ENCODE data around the gene CD86. TPM values are rescaled to one million over a fixed set of nuclear protein-coding genes. Genes with fewer than 3 reads are reported as not detected.

Gene CD86
- not detected for total RNA-seq (2021; ENCODE audit: unreplicated experiment)
- polyA plus RNA-seq (2012), result not detected in 2 replicates
- not detected for Bru-seq, nascent RNA
- not detected for BruChase-seq, experiment 1, labeled RNA remaining after a 6-hour chase
- percentile 0 among the genes with signal in this experiment for BruChase-seq, experiment 2, labeled RNA remaining after a 2-hour chase
- long read RNA-seq, result 0 reads

DNA sequence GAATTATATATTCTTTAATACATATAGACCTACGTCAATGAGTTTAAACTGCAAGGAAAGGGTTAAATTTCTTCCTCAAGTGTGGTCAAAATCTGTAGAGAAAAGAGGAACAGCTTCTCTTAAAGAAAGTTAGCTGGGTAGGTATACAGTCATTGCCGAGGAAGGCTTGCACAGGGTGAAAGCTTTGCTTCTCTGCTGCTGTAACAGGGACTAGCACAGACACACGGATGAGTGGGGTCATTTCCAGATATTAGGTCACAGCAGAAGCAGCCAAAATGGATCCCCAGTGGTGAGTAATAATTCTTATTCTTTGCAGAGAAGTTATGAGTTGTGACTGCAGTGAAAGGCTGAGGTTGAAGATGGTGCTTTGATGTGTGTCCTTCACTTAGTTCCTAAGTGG lies at the start of gene CD86:
Gene CD86 (plus strand): TSS at position 148 of the 400 bp plus-strand sequence. CDS start 128 bp downstream, at position 276.
- TF ChIP-seq, protein P1, sequence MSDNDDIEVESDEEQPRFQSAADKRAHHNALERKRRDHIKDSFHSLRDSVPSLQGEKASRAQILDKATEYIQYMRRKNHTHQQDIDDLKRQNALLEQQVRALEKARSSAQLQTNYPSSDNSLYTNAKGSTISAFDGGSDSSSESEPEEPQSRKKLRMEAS (IDR thresholded peaks at IDR 0.05), result no peak
- TF ChIP-seq ZNF274 (IDR thresholded peaks at IDR 0.05; ENCODE audit: low read depth, low read length) (no peak), JUND (IDR thresholded peaks at IDR 0.05) (no peak), SIN3A (IDR thresholded peaks at IDR 0.05; ENCODE audit: low read depth) (no peak), RAD21 (IDR thresholded peaks at IDR 0.05; ENCODE audit: low read depth) (no peak), SRF (IDR thresholded peaks at IDR 0.05; ENCODE audit: low read depth) (no peak), ZFX (IDR thresholded peaks at IDR 0.05) (no peak), ELF1 (IDR thresholded peaks at IDR 0.05; ENCODE audit: borderline replicate concordance, low read depth) (no peak), POLR2AphosphoS5 (IDR thresholded peaks at IDR 0.05; ENCODE audit: low read depth, low read length) (no peak), EZH2 (IDR thresholded peaks at IDR 0.05) (no peak)
- Histone ChIP-seq H3K27me3 (ENCODE audit: insufficient read depth, low read length) (no peaks in the 10 kb centered on the region), H2AFZ (ENCODE audit: low read depth, low read length, poor library complexity, severe bottlenecking) (no peak within 1 kb of the TSS), H3K4me2 (ENCODE audit: low read length) (no peak within 1 kb of the TSS), H4K20me1 (ENCODE audit: insufficient read depth) (no peaks in the 10 kb centered on the region), H3K36me3 (ENCODE audit: control insufficient read depth in 1 of 2, insufficient read depth in 2 of 2, low read length in 2 of 2) (no peaks in the 10 kb centered on the region), H3K9me3 (ENCODE audit: control insufficient read depth in 1 of 2, insufficient read depth in 1 of 2, low read depth in 1 of 2, low read length in 2 of 2) (no peaks in the 10 kb centered on the region), H3K79me2 (ENCODE audit: insufficient read depth, low read length) (no peaks in the 10 kb centered on the region), H3K27ac (ENCODE audit: low read depth, low read length) (no peak within 1 kb of the TSS), H3K4me3 (replicated peaks in 1 of 2; ENCODE audit: low read depth in 1 of 2, low read length in 2 of 2) (no peak within 1 kb of the TSS), H3K9me2 (ENCODE audit: insufficient read depth) (no peaks in the 10 kb centered on the region), H3K4me1 (ENCODE audit: control insufficient read depth in 1 of 2, insufficient read depth in 2 of 2, low read length in 2 of 2) (no peaks in the 10 kb centered on the region), H3K9ac (ENCODE audit: low read length) (no peak within 1 kb of the TSS)
- CTCF ChIA-PET, result no interaction called here
- intact Hi-C loops (cut with micrococcal nuclease), result no loop called here
- RAD21 ChIA-PET (ENCODE audit: low non-redundant PET in 1 of 2, low total read pairs in 2 of 2, uncharacterized antibody in 2 of 2, unreplicated experiment in 2 of 2), result no interaction called here
- no TSS peak for BruUV-seq (replicated peaks)
- no peak for DNase-seq (ENCODE audit: low read depth, low spot score)
- no peak for ATAC-seq
- POLR2A ChIA-PET, result no interaction called here

- H3K36me3 ChIP-seq (ENCODE audit: control insufficient read depth in 1 of 2, insufficient read depth in 2 of 2, low read length in 2 of 2), result no peaks in the 10 kb centered on the region
- no peaks in the 10 kb centered on the region for H3K9me2 ChIP-seq (ENCODE audit: insufficient read depth)
- ATAC-seq, result no peak
- no TSS peak for BruUV-seq (replicated peaks)
- intact Hi-C loops (cut with micrococcal nuclease), result no loop called here
- no peak overlapping the region for H2AFZ ChIP-seq (ENCODE audit: low read depth, low read length, poor library complexity, severe bottlenecking)
- H3K4me3 ChIP-seq (replicated peaks in 1 of 2; ENCODE audit: low read depth in 1 of 2, low read length in 2 of 2), result no peak overlapping the region
- H3K4me1 ChIP-seq (ENCODE audit: control insufficient read depth in 1 of 2, insufficient read depth in 2 of 2, low read length in 2 of 2), result no peaks in the 10 kb centered on the region
- H3K9ac ChIP-seq (ENCODE audit: low read length), result no peak overlapping the region
- no peak for DNase-seq (ENCODE audit: low read depth, low spot score)
- H3K79me2 ChIP-seq (ENCODE audit: insufficient read depth, low read length), result no peaks in the 10 kb centered on the region
- H3K9me3 ChIP-seq (ENCODE audit: control insufficient read depth in 1 of 2, insufficient read depth in 1 of 2, low read depth in 1 of 2, low read length in 2 of 2), result no peaks in the 10 kb centered on the region
- no peak overlapping the region for H3K27ac ChIP-seq (ENCODE audit: low read depth, low read length)
- no peaks in the 10 kb centered on the region for H4K20me1 ChIP-seq (ENCODE audit: insufficient read depth)
- ChIA-PET RAD21 (ENCODE audit: low non-redundant PET in 1 of 2, low total read pairs in 2 of 2, uncharacterized antibody in 2 of 2, unreplicated experiment in 2 of 2) (interaction anchor here in 1 of 2 experiments (0.7 kb wide), 1 partner anchor 253 kb away, joined by 3 read pairs; no protein-coding TSS in a partner anchor), CTCF (no interaction called here), POLR2A (no interaction called here)
- H3K27me3 ChIP-seq (ENCODE audit: insufficient read depth, low read length), result no peaks in the 10 kb centered on the region
- no peak overlapping the region for H3K4me2 ChIP-seq (ENCODE audit: low read length)
- TF ChIP-seq EZH2phosphoT487 (IDR thresholded peaks at IDR 0.05; ENCODE audit: borderline replicate concordance) (no peak), POLR2A (IDR thresholded peaks at IDR 0.05; ENCODE audit: borderline replicate concordance, extremely low read depth, insufficient read depth, insufficient read length) (no peak), ELF1 (IDR thresholded peaks at IDR 0.05; ENCODE audit: borderline replicate concordance, low read depth) (no peak), FOSL1 (IDR thresholded peaks at IDR 0.05; ENCODE audit: low read depth) (no peak), ZNF274 (IDR thresholded peaks at IDR 0.05; ENCODE audit: low read depth, low read length) (no peak), TCF7L2 (IDR thresholded peaks at IDR 0.05; ENCODE audit: borderline replicate concordance, extremely low read depth, insufficient read depth, insufficient read length) (no peak), REST (IDR thresholded peaks at IDR 0.05; ENCODE audit: low read depth) (no peak), ZFX (IDR thresholded peaks at IDR 0.05) (no peak), CEBPB (IDR thresholded peaks at IDR 0.05; ENCODE audit: low read depth) (no peak), SIN3A (IDR thresholded peaks at IDR 0.05; ENCODE audit: low read depth) (no peak), POLR2AphosphoS5 (IDR thresholded peaks at IDR 0.05; ENCODE audit: low read depth, low read length) (no peak), YY1 (IDR thresholded peaks at IDR 0.05; ENCODE audit: extremely low read depth, insufficient replicate concordance, low read depth, low read length) (no peak), SP1 (IDR thresholded peaks at IDR 0.05; ENCODE audit: low read depth) (no peak), CBX3 (IDR thresholded peaks at IDR 0.05; ENCODE audit: low read depth) (no peak)
- TF ChIP-seq, protein P1 (IDR thresholded peaks at IDR 0.05), result no peak
These were observed 48.9 kb upstream of the CD86 start for GRCh38 chr3:122006267-122006666.

Data from HCT116 (cell line).